Right lobe of liver (tissue), 6 donors: ENCODE results near the gene TSPAN5. TPM values are rescaled to one million over a fixed set of nuclear protein-coding genes. Genes with fewer than 3 reads are reported as not detected.

Source experiments
- ATAC-seq, 4 donors: fragments of 200-7000 bp; cut with Tn5 transposase; one replicate each; pipeline ENCODE4 v1.9.1; 2020; ENCODE audit warnings: mild to moderate bottlenecking in 4 of 4, moderate library complexity in 4 of 4
- DNase-seq, 3 donors: peaks; one replicate each; pipeline ENCODE4 v3.0.0-alpha.2; 2020
- H3K27ac ChIP-seq, 3 donors: fragments of 200-600 bp; one replicate each; pipeline ENCODE4 v1.8.0; 2022
- H3K27me3 ChIP-seq, 2 donors: fragments of 200-600 bp; one replicate each; pipeline ENCODE4 v1.8.0; 2022
- H3K36me3 ChIP-seq, 4 donors: fragments of 200-600 bp; sonication (generic) in 1 of 4; one replicate each; pipeline versions ENCODE4 v1.5.1 to v1.8.0; 2017 to 2022; ENCODE audit warnings: control low read depth in 1 of 4
- H3K4me1 ChIP-seq, 4 donors: fragments of 200-600 bp; sonication (generic) in 1 of 4; one replicate each; pipeline versions ENCODE4 v1.5.1 to v1.8.0; 2017 to 2022; ENCODE audit warnings: control low read depth in 1 of 4
- H3K4me3 ChIP-seq, 3 donors: fragments of 200-600 bp; one replicate each; pipeline ENCODE4 v1.8.0; 2022
- H3K9me3 ChIP-seq, 4 donors: fragments of 200-600 bp; sonication (generic) in 1 of 4; one replicate each; pipeline versions ENCODE4 v1.5.1 to v1.8.0; 2017 to 2022; ENCODE audit warnings: control low read depth in 1 of 4
- POLR2A ChIP-seq: fragments of 450-650 bp; IDR thresholded peaks from one replicate; pipeline ENCODE4 v1.6.1; 2017; ENCODE audit warnings: antibody characterized with exemption, mild to moderate bottlenecking
- WGBS: methylation state at CpG from one replicate; pipeline ENCODE4 v1.1.6; 2018; ENCODE audit warnings: low coverage, low lambda C conversion rate; ENCODE audit not compliant: insufficient coverage; ENCODE audit errors: missing lambda C conversion rate; 5-methylcytosine and 5-hydroxymethylcytosine counted together
- intact Hi-C, 2 donors: fragments of 100-400 bp; cut with DNase I; formaldehyde crosslinking; loops; one replicate each; pipeline versions ENCODE4 v1.11.2 to v1.14.1; 2022
- total RNA-seq, 6 experiments: library from RNA; depleted of rRNA in 2 of 6; stranded (reverse); fragments of >200 nt in 2 of 6; fragmentation: NEBNext Ultra II Directional in 3 of 6; extraction: Animal tissue kit (Norgen Biotek cat#: 25700) in 3 of 6; gene quantifications; one replicate each; pipeline versions ENCODE4 v1.1.0 to v1.2.4, GENCODE V29; 2016 to 2023
- TF ChIP-seq, protein P1 (sequence below), 4 donors: fragments of 200-600 bp in 3 of 4; fragments of 450-650 bp in 1 of 4; IDR thresholded peaks; one replicate each; pipeline versions ENCODE4 v1.5.1 to v1.8.0; 2016 to 2022; ENCODE audit warnings: antibody characterized with exemption in 4 of 4, mild to moderate bottlenecking in 2 of 4
- donor health status: DM: no; HTN: yes; CAD: no.
- donor health status: DM: no; HTN: no; CAD: no.
- donor health status: DM: no; HTN: no; CAD: no.
- donor health status: DM: no; HTN: yes; CAD: no.
- donor health status: DM: no; HTN: yes; CAD: no.

The TSPAN5 gene
- total RNA-seq, 6 experiments from 2014 or later, result 0.12 to 1.2 (median 0.50) TPM

DNA sequence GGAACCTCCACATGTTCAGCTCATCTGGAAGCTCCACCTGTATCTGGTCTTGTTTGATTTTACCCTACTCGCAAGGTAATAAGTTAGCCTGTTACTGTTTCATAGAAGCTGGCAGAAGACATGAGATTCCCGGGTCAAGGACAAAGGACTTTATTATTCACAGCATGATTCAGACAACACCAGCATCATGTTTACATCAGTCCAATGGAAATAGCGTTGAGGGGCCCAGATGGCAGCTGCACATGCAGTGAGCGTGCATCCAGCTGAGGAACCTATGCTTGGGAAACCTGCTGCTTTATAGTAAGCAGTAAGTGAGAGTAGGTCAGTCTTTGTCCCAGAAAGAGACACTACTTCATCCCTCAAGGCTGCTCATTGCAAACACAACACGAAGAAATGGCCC lies 19.8 kb downstream of the TSPAN5 start:
- TF ChIP-seq POLR2A, result no peak
- TF ChIP-seq, protein P1, sequence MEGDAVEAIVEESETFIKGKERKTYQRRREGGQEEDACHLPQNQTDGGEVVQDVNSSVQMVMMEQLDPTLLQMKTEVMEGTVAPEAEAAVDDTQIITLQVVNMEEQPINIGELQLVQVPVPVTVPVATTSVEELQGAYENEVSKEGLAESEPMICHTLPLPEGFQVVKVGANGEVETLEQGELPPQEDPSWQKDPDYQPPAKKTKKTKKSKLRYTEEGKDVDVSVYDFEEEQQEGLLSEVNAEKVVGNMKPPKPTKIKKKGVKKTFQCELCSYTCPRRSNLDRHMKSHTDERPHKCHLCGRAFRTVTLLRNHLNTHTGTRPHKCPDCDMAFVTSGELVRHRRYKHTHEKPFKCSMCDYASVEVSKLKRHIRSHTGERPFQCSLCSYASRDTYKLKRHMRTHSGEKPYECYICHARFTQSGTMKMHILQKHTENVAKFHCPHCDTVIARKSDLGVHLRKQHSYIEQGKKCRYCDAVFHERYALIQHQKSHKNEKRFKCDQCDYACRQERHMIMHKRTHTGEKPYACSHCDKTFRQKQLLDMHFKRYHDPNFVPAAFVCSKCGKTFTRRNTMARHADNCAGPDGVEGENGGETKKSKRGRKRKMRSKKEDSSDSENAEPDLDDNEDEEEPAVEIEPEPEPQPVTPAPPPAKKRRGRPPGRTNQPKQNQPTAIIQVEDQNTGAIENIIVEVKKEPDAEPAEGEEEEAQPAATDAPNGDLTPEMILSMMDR (IDR thresholded peaks at IDR 0.05), result no peak
- no peak for DNase-seq
- H3K27me3 ChIP-seq, result no peaks in the 10 kb centered on the region
- ATAC-seq, result no peak
- no peak overlapping the region for H3K27ac ChIP-seq
- H3K36me3 ChIP-seq, result no peaks in the 10 kb centered on the region
- no peaks in the 10 kb centered on the region for H3K9me3 ChIP-seq
- H3K4me1 ChIP-seq, result no peaks in the 10 kb centered on the region
- no peak overlapping the region for H3K4me3 ChIP-seq
- 100% methylated on average over 2 of the region's 5 CpGs for WGBS
- intact Hi-C loops, result no loop called here

DNA sequence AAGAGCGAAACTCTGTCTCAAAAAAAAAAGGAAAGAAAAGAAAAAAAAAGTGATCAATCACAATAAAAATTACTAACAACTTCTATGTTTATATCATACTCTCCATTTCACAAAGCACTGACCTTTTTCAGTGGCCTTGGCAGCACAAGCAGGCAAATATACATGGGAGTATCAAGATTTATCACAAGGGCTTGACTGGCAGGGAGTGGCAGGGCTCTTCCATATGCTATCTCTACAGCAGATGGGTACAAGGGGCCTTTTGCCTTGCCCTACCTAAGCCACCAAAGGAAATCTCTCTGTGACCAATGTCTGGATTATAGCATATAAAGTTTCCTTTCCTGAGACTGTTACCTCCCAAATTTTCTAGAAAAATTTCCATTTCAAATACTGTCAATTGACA lies 24.4 kb downstream of the TSPAN5 start:
- H3K36me3 ChIP-seq, result no peaks in the 10 kb centered on the region
- no peaks in the 10 kb centered on the region for H3K27me3 ChIP-seq
- H3K27ac ChIP-seq, result no peak overlapping the region
- peaks cover 0 to 5% (median 0%) of the 10 kb centered on the region in 4 donors for H3K4me1 ChIP-seq
- DNase-seq (no peak), ATAC-seq (no peak)
- no peaks in the 10 kb centered on the region for H3K9me3 ChIP-seq
- intact Hi-C loops, result no loop called here
- no peak overlapping the region for H3K4me3 ChIP-seq
- no CpG with 5 or more reads among the region's 1 CpG for WGBS
- TF ChIP-seq, protein P1 (IDR thresholded peaks at IDR 0.05), result no peak
- no peak for TF ChIP-seq POLR2A

DNA sequence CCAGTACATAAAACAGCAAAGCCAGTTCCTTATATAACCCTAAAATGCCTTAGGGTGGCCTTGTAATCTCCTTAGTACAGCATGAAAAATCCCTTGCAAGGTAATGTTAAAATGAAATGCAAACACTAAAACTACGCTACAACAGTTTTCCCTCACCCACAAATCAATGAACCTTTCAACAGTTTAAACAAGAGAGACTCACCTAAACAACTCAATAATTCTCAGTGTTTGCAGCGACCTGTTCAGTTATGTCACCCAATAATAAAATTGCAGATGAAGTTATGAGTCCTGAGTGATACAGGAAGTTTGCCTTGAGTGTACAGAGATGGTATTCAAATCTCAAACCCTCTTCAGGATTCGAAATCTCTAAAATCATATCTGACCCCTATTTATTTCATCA lies 25.3 kb downstream of the TSPAN5 start:
- Histone ChIP-seq H3K4me1 (peaks cover 0 to 5% (median 0%) of the 10 kb centered on the region in 4 donors), H3K9me3 (no peaks in the 10 kb centered on the region), H3K36me3 (no peaks in the 10 kb centered on the region), H3K4me3 (no peak overlapping the region), H3K27ac (no peak overlapping the region), H3K27me3 (no peaks in the 10 kb centered on the region)
- WGBS, result 62% methylated on average over 3 of the region's 3 CpGs
- TF ChIP-seq POLR2A, result no peak
- TF ChIP-seq, protein P1 (IDR thresholded peaks at IDR 0.05), result no peak
- intact Hi-C loops, result no loop called here
- ATAC-seq (peak in 1 of 4 donors; percentile 56), DNase-seq (no peak)

DNA sequence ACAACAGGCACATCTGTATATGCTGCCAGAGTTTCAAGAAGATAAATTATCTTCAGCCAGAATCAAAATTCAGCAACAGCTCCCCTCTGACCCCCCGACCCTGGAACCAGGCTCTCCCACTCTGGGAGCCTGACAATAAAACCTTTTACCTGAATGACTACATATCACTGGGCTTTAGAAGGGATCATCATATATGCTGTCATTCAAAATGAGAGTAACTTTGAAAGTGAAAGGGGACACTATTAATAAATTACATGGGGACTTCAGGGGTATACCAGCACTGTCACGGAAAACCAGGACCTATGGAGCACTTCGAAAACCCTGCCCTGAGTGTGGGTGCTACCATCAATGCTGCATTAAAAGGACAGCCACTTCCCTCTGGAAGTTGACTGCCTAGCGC lies 26.2 kb downstream of the TSPAN5 start:
- intact Hi-C loops, result no loop called here
- TF ChIP-seq, protein P1 (IDR thresholded peaks at IDR 0.05), result no peak
- TF ChIP-seq POLR2A, result no peak
- H3K4me3 ChIP-seq, result no peak overlapping the region
- peaks cover 0 to 5% (median 0%) of the 10 kb centered on the region in 4 donors for H3K4me1 ChIP-seq
- DNase-seq (no peak), ATAC-seq (no peak)
- no peaks in the 10 kb centered on the region for H3K9me3 ChIP-seq
- H3K36me3 ChIP-seq, result no peaks in the 10 kb centered on the region
- H3K27ac ChIP-seq, result no peak overlapping the region
- H3K27me3 ChIP-seq, result no peaks in the 10 kb centered on the region
- WGBS, result 68% methylated on average over 2 of the region's 4 CpGs

DNA sequence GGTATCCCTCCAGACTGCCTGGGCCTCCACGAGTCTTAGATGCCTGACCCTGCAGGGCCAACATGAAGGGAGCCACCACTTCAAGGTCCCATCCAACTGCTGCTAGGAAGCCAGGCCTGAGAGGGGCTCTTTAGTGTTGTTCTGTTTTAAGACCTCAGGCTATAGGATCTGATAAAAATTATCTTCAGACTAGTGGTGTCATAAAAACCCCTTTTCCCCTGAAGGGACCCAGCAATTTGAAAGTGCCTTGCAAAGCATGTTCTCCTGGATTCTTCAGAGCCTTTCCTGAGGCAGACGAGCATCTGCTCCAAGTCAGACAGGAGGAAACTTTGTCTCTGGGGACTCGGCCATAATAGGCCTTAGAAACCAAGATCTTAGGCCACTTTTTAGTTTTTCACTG lies 26.9 kb downstream of the TSPAN5 start:
- no peaks in the 10 kb centered on the region for H3K36me3 ChIP-seq
- H3K27ac ChIP-seq, result no peak overlapping the region
- TF ChIP-seq POLR2A, result no peak
- TF ChIP-seq, protein P1 (IDR thresholded peaks at IDR 0.05), result no peak
- no peaks in the 10 kb centered on the region for H3K27me3 ChIP-seq
- ATAC-seq (no peak), DNase-seq (no peak)
- intact Hi-C loops, result no loop called here
- H3K4me1 ChIP-seq, result peaks cover 0 to 5% (median 0%) of the 10 kb centered on the region in 4 donors
- 69% methylated on average over 2 of the region's 3 CpGs for WGBS
- no peak overlapping the region for H3K4me3 ChIP-seq
- H3K9me3 ChIP-seq, result no peaks in the 10 kb centered on the region
